Peyer's patch (tissue), 4 donors: ENCODE measurements around the gene PAOX.

ENCODE experiments used
- CTCF ChIP-seq, 6 experiments: fragments of 450-650 bp in 4 of 6; fragments of 200-600 bp in 2 of 6; sonication (generic) in 1 of 6; IDR thresholded peaks; one replicate each; pipeline ENCODE4 v1.5.1; 2017 to 2019; ENCODE audit warnings: antibody characterized with exemption in 6 of 6, mild to moderate bottlenecking in 3 of 6, moderate library complexity in 1 of 6
- POLR2A ChIP-seq, 2 donors: fragments of 450-650 bp; IDR thresholded peaks; one replicate each; pipeline ENCODE4 v1.5.1; 2017; ENCODE audit warnings: antibody characterized with exemption in 2 of 2, mild to moderate bottlenecking in 2 of 2, moderate library complexity in 2 of 2

DNA sequence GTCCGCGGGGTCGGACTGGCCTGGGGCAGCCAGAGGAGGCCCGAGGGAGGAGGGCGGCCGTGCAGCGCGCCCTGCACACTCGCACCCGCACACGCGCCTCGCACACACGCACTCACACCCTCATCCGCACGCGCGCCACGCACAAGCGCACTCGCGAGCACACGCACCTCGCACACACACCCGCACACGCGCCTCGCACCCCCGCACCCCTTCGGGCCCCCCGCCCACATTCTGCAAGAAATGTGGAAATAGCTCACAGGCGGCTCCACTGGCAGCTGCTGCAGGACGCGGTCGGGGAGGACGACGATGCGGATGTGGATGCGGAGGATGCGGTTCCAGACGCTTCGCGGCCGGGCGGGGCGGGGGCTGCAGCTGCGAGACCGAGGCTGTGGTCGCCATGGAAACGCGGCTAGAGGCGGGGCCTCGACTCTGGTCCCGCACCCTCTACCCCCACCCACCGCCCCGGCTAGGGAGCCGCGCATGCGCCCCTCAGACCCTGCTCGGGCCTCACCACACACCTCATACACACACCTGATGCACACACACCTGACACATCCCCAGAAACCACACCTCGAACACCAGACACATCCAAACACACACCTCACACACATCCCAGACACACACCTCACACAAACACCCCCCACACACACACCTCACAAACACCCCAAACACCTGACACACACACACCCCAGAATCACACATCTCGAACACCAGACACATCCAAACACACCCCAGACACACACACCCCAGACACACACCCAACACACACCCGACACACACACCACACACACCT, 42.3 kb upstream of the PAOX start, which contains the start of gene CALY:
- no peak for TF ChIP-seq CTCF (IDR thresholded peaks at IDR 0.05)
- TF ChIP-seq POLR2A (IDR thresholded peaks at IDR 0.05) = no peak
